CD4-positive, alpha-beta T cell treated with Interleukin-15 for 1 hour (primary cell): ENCODE data around the gene SCMH1.

Source experiments
- DNase-seq: peaks from one replicate; pipeline ENCODE4 v3.0.0-alpha.2; 2020

Gene SCMH1

GRCh38 chr1:41078193-41078592, 163.9 kb downstream of the SCMH1 start:
- DNase-seq, result no peak

GRCh38 chr1:41073971-41074370, 168.1 kb downstream of the SCMH1 start:
- no peak for DNase-seq

- DNase-seq, result no peak
Observed at GRCh38 chr1:41072051-41072450, 170.1 kb downstream of the SCMH1 start.

- no peak for DNase-seq
Observed at GRCh38 chr1:41056907-41057306, 185.2 kb downstream of the SCMH1 start.

GRCh38 chr1:41053316-41053715, 188.8 kb downstream of the SCMH1 start:
- DNase-seq, result no peak

- DNase-seq, result no peak
Observed at GRCh38 chr1:41051022-41051421, 191.1 kb downstream of the SCMH1 start.

- DNase-seq, result no peak
Observed at GRCh38 chr1:41048540-41048939, 193.6 kb downstream of the SCMH1 start.

GRCh38 chr1:41046347-41046775, 195.7 kb downstream of the SCMH1 start:
- DNase-seq, result no peak

GRCh38 chr1:41045740-41046139, 196.4 kb downstream of the SCMH1 start:
- no peak for DNase-seq

- DNase-seq, result no peak
Observed at GRCh38 chr1:41044187-41044586, 197.9 kb downstream of the SCMH1 start.

GRCh38 chr1:41041614-41042270, 200.4 kb downstream of the SCMH1 start:
- no peak for DNase-seq

- DNase-seq, result no peak
Observed at GRCh38 chr1:41038110-41038509, 204.0 kb downstream of the SCMH1 start.

GRCh38 chr1:41037116-41037903, 204.8 kb downstream of the SCMH1 start:
- DNase-seq, result no peak

GRCh38 chr1:41033272-41033671, 208.8 kb downstream of the SCMH1 start:
- no peak for DNase-seq

- DNase-seq, result no peak
Observed at GRCh38 chr1:41032147-41032546, 210.0 kb downstream of the SCMH1 start.

- DNase-seq, result no peak
Observed at GRCh38 chr1:41030872-41031616, 211.1 kb downstream of the SCMH1 start.

GRCh38 chr1:41028034-41028642, 214.0 kb downstream of the SCMH1 start:
- DNase-seq, result no peak

- DNase-seq, result no peak
Observed at GRCh38 chr1:41025979-41026819, 215.9 kb downstream of the SCMH1 start.

GRCh38 chr1:41024953-41025352, 217.2 kb downstream of the SCMH1 start:
- no peak for DNase-seq

GRCh38 chr1:41023279-41023990, 218.7 kb downstream of the SCMH1 start:
- DNase-seq, result no peak

- DNase-seq, result no peak
Observed at GRCh38 chr1:41022424-41022823, 219.7 kb downstream of the SCMH1 start.
